ENCODE data around the gene GFM1. TPM values are rescaled to one million over a fixed set of nuclear protein-coding genes. Genes with fewer than 3 reads are reported as not detected.

Gene GFM1
- total RNA-seq, 2 experiments from 2014 or later, result 34.7 to 38.9 TPM

DNA sequence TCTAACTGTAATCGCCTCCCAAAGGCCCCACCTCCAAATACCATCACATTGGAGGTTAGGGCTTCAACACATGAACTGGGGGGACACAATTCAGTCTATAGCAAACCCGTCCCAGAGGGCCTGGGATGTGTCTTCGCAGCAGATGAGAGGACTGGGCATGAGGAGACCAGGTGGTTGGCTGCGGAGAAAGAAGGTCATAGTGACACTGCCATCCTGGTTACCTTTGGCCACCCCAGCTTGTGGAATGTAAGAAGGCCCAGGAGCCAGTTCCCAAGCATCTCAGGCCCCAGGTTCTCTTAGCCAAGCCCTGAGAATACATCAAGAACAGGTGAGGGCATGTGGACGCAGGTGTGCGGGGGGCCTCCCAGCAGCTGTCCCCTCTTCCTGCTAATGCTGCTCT lies 94.3 kb downstream of the GFM1 start:
- peaks cover 4% of the 10 kb centered on the region for H3K27me3 Mint-ChIP-seq
- no peak for DNase-seq
- peaks cover 9% of the 10 kb centered on the region for H3K4me1 Mint-ChIP-seq
- no peak overlapping the region for H3K4me3 Mint-ChIP-seq
- H3K9me3 Mint-ChIP-seq, result peaks cover 1% of the 10 kb centered on the region
- peaks cover 2% of the 10 kb centered on the region for H3K36me3 Mint-ChIP-seq
- no peak overlapping the region for H3K27ac Mint-ChIP-seq
- no peak for ATAC-seq (ENCODE audit: low read depth)
- POLR2A ChIA-PET, result no interaction called here

DNA sequence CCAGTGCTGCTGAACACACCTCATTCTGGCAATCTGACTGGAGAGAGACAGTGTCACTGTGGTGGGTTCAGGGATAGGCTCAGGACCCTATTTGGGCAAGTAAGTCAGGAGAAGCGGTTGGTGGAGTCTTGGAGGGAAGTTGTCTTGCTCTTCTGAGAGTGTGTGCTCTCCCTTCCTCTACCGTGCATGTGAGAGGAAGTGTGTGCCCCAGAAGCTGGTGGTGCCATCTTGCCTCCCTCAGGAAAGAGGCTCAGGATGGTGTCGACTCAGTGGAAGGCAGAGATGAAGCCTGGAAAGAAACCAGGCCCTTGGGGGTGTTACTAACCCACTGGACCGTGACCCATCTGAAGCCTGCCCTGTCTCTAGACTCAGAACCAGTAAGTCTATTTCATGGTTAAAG lies 94.8 kb downstream of the GFM1 start:
- Mint-ChIP-seq H3K9me3 (peaks cover 1% of the 10 kb centered on the region), H3K36me3 (peaks cover 5% of the 10 kb centered on the region), H3K27me3 (no peaks in the 10 kb centered on the region), H3K4me1 (peaks cover 9% of the 10 kb centered on the region), H3K27ac (no peak overlapping the region), H3K4me3 (no peak overlapping the region)
- DNase-seq (no peak), ATAC-seq (ENCODE audit: low read depth) (no peak)
- POLR2A ChIA-PET, result no interaction called here

DNA sequence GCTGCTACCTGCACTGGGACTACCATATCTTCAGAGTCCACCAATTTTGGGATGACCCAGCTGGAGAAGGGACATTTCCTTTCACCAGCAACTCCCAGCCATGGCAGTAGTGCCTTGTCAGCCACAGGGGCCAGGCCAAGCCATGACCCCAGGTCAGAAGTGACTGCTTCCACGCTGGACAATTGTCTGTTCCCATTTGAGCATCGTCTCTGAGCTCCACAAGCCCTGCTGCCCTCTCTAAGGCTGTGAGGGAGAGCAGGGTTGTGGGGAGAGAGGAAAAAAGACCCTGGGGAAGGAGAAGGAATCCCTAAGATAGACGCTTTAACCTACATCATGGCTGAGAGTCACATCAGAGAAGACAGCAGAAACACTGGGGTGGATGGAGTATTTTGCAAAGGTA lies 95.3 kb downstream of the GFM1 start:
- H3K27me3 Mint-ChIP-seq, result no peaks in the 10 kb centered on the region
- H3K36me3 Mint-ChIP-seq, result peaks cover 5% of the 10 kb centered on the region
- peaks cover 9% of the 10 kb centered on the region for H3K4me1 Mint-ChIP-seq
- DNase-seq (no peak), ATAC-seq (ENCODE audit: low read depth) (no peak)
- no peak overlapping the region for H3K27ac Mint-ChIP-seq
- H3K4me3 Mint-ChIP-seq, result no peak overlapping the region
- peaks cover 1% of the 10 kb centered on the region for H3K9me3 Mint-ChIP-seq
- POLR2A ChIA-PET, result no interaction called here

Other genes with a start within 250 kb of the GFM1 start
- 1 to 10 TPM in 1 of 2 experiments, under 1 TPM in 1; 0.83 to 1.2 TPM for gene MLF1, start 73.3 kb upstream of the GFM1 start, total RNA-seq
- 1 to 10 TPM; 7.7 to 8.7 TPM for gene LXN, start 28.1 kb downstream of the GFM1 start, total RNA-seq
- gene RARRES1, start 87.9 kb downstream of the GFM1 start, total RNA-seq, result not detected
- 10 to 100 TPM; 26.2 TPM for gene MFSD1, start 157.5 kb downstream of the GFM1 start, total RNA-seq

Data from activated naive CD8-positive, alpha-beta T cell treated with anti-CD3 and anti-CD28 coated beads, Interleukin-2, amount 10 ng/mL, durations not matched to agents 7 days and 5 days (primary cell).